WTC11 (cell line): Measurements from ENCODE around the gene TLX2. TPM values are rescaled to one million over a fixed set of nuclear protein-coding genes. Genes with fewer than 3 reads are reported as not detected.

ENCODE experiments used
- ATAC-seq: fragments of 200-7000 bp; cut with Tn5 transposase; 2 replicates; pipeline ENCODE4 v1.10.0; 2021; ENCODE audit warnings: mild to moderate bottlenecking, moderate library complexity
- CTCF ChIA-PET: fragments of 300-600 bp; sonication (Branson Sonifier 250); formaldehyde crosslinking; loops from one replicate; lab custom pipeline; 2021; ENCODE audit warnings: antibody characterized with exemption; lab: Charles Lee
- POLR2A ChIA-PET: fragments of 350-600 bp; sonication (Branson Sonifier 250); formaldehyde crosslinking; loops from one replicate; lab custom pipeline; 2021; ENCODE audit warnings: antibody characterized with exemption; lab: Charles Lee
- DNase-seq: peaks from one replicate; pipeline ENCODE4 v3.0.0; 2021; ENCODE audit warnings: low spot score
- H3K27ac Mint-ChIP-seq: 2 replicates; pipeline ENCODE4 v1.8.0; 2021; ENCODE audit warnings: mixed read lengths
- H3K27me3 Mint-ChIP-seq: 2 replicates; pipeline ENCODE4 v1.8.0; 2021; ENCODE audit warnings: low read depth, mild to moderate bottlenecking, moderate library complexity, mixed read lengths
- H3K36me3 Mint-ChIP-seq: 2 replicates; pipeline ENCODE4 v1.8.0; 2021; ENCODE audit warnings: mixed read lengths
- H3K4me1 Mint-ChIP-seq: 2 replicates; pipeline ENCODE4 v1.8.0; 2022; ENCODE audit warnings: mixed read lengths
- H3K4me3 Mint-ChIP-seq: 2 replicates; pipeline ENCODE4 v1.8.0; 2021; ENCODE audit warnings: mild to moderate bottlenecking, moderate library complexity, mixed read lengths
- H3K9me3 Mint-ChIP-seq: 2 replicates; pipeline ENCODE4 v1.8.0; 2021; ENCODE audit warnings: mixed read lengths
- AFF4 ChIP-seq: sonication (generic); formaldehyde crosslinking; IDR thresholded peaks from 2 replicates; pipeline ENCODE4 v1.8.1; 2023; ENCODE audit warnings: mild to moderate bottlenecking, missing genetic modification reagents, borderline replicate concordance
- ATF3 ChIP-seq: sonication (generic); formaldehyde crosslinking; conservative IDR thresholded peaks from 2 replicates; pipeline ENCODE4 v1.8.1; 2022; ENCODE audit warnings: mild to moderate bottlenecking, missing genetic modification reagents
- ATF6 ChIP-seq: sonication (generic); formaldehyde crosslinking; IDR thresholded peaks from 2 replicates; pipeline ENCODE4 v1.8.1; 2023; ENCODE audit warnings: mild to moderate bottlenecking, missing genetic modification reagents
- E2F5 ChIP-seq: sonication (generic); formaldehyde crosslinking; IDR thresholded peaks from 2 replicates; pipeline ENCODE4 v1.8.1; 2022; ENCODE audit warnings: mild to moderate bottlenecking, moderate library complexity, missing genetic modification reagents
- ETV6 ChIP-seq: sonication (generic); formaldehyde crosslinking; IDR thresholded peaks from 2 replicates; pipeline ENCODE4 v1.8.1; 2022; ENCODE audit warnings: mild to moderate bottlenecking, missing genetic modification reagents
- FOXP1 ChIP-seq: sonication (generic); formaldehyde crosslinking; IDR thresholded peaks from 2 replicates; pipeline ENCODE4 v1.8.0; 2022; ENCODE audit warnings: missing genetic modification reagents, mild to moderate bottlenecking, moderate library complexity, borderline replicate concordance
- MXD4 ChIP-seq: fragments of 250-450 bp; sonication (Bioruptor Pico); IDR thresholded peaks from 2 replicates; pipeline ENCODE4 v1.8.0; 2021; ENCODE audit warnings: mild to moderate bottlenecking, moderate library complexity, borderline replicate concordance
- NFATC4 ChIP-seq: fragments of 250-450 bp; sonication (Bioruptor Pico); IDR thresholded peaks from 2 replicates; pipeline ENCODE4 v1.9.0; 2021; ENCODE audit warnings: mild to moderate bottlenecking
- OVOL2 ChIP-seq: fragments of 250-450 bp; sonication (Bioruptor Pico); IDR thresholded peaks from 2 replicates; pipeline ENCODE4 v1.9.0; 2021; ENCODE audit warnings: mild to moderate bottlenecking, borderline replicate concordance
- PREB ChIP-seq: sonication (generic); formaldehyde crosslinking; IDR thresholded peaks from 2 replicates; pipeline ENCODE4 v1.8.1; 2022; ENCODE audit warnings: mild to moderate bottlenecking, missing genetic modification reagents, moderate library complexity, borderline replicate concordance
- TCF7 ChIP-seq: sonication (generic); formaldehyde crosslinking; IDR thresholded peaks from 2 replicates; pipeline ENCODE4 v1.8.0; 2022; ENCODE audit warnings: mild to moderate bottlenecking, low read depth, missing genetic modification reagents, moderate library complexity
- TEAD4 ChIP-seq: sonication (generic); formaldehyde crosslinking; IDR thresholded peaks from 2 replicates; pipeline ENCODE4 v1.8.0; 2022; ENCODE audit warnings: mild to moderate bottlenecking, missing genetic modification reagents
- ZBTB43 ChIP-seq: sonication (generic); formaldehyde crosslinking; IDR thresholded peaks from 2 replicates; pipeline ENCODE4 v1.8.1; 2023; ENCODE audit warnings: mild to moderate bottlenecking, missing genetic modification reagents
- ZNF281 ChIP-seq: sonication (generic); formaldehyde crosslinking; IDR thresholded peaks from 2 replicates; pipeline ENCODE4 v1.8.0; 2023; ENCODE audit warnings: mild to moderate bottlenecking, missing genetic modification reagents
- ZNF671 ChIP-seq: fragments of 250-450 bp; sonication (Bioruptor Pico); IDR thresholded peaks from 2 replicates; pipeline ENCODE4 v1.8.0; 2021; ENCODE audit warnings: mild to moderate bottlenecking
- total RNA-seq: library from RNA; stranded (reverse); gene quantifications from 3 replicates; pipeline ENCODE4 v1.2.3, GENCODE V29; 2021

Gene TLX2
- total RNA-seq, 1 experiment from 2014 or later: 0.26 TPM

GRCh38 chr2:74510272-74510671 lies 4.0 kb upstream of the TLX2 start:
- H3K27me3 Mint-ChIP-seq: peaks cover 91% of the 10 kb centered on the region
- no peak overlapping the region for H3K4me3 Mint-ChIP-seq
- no peak for DNase-seq
- no peak overlapping the region for H3K27ac Mint-ChIP-seq
- TF ChIP-seq MXD4 (CRISPR knock-in tag): no peak
- TF ChIP-seq OVOL2 (CRISPR knock-in tag): no peak
- TF ChIP-seq ZNF671 (CRISPR knock-in tag): no peak
- TF ChIP-seq ZNF281 (CRISPR knock-in tag): no peak
- TF ChIP-seq PREB (CRISPR knock-in tag): no peak
- no peak for TF ChIP-seq ATF6 (CRISPR knock-in tag)
- TF ChIP-seq NFATC4 (CRISPR knock-in tag): no peak
- TF ChIP-seq ETV6: no peak
- TF ChIP-seq TEAD4 (CRISPR knock-in tag): no peak
- TF ChIP-seq ZBTB43: no peak
- TF ChIP-seq FOXP1 (CRISPR knock-in tag): no peak
- TF ChIP-seq AFF4 (CRISPR knock-in tag): no peak
- TF ChIP-seq E2F5 (CRISPR knock-in tag): no peak
- no peak for TF ChIP-seq TCF7 (CRISPR knock-in tag)
- no peak for TF ChIP-seq ATF3
- TF ChIP-seq, all 79 proteins: peak for 0
- peaks cover 11% of the 10 kb centered on the region for H3K36me3 Mint-ChIP-seq
- ChIA-PET POLR2A (no interaction called here), CTCF (interaction anchor here (0.6 to 1.2 kb wide), 5 partner anchors 9 to 371 kb away, joined by 3 to 6 read pairs (median 4); partner anchors contain the start of genes CCDC142 and TTC31)
- no peak for ATAC-seq
- H3K4me1 Mint-ChIP-seq: peaks cover 27% of the 10 kb centered on the region
- no peaks in the 10 kb centered on the region for H3K9me3 Mint-ChIP-seq
